Measurements from ENCODE around the gene CLEC2D.
"Not testable (repeated sequence)": the region's sequence is repeated elsewhere in the genome, so short reads cannot be mapped to it uniquely, and the experiment has no call there.

The CLEC2D gene

GRCh38 chr12:9669534-9669933, at the start of gene CLEC2D:
CLEC2D (plus strand) TSS chr12:9669713; CDS start chr12:9669735, 22 bp downstream.
- DNase-seq: no peak

GRCh38 chr12:9625019-9625418, 44.5 kb upstream of the CLEC2D start:
- no peak for DNase-seq

GRCh38 chr12:9626291-9626690, 43.2 kb upstream of the CLEC2D start:
- no peak for DNase-seq

GRCh38 chr12:9626821-9627220, 42.7 kb upstream of the CLEC2D start:
- DNase-seq: no peak

- DNase-seq: no peak
Observed at GRCh38 chr12:9632766-9633165, 36.7 kb upstream of the CLEC2D start.

GRCh38 chr12:9634177-9634803, 35.2 kb upstream of the CLEC2D start:
- DNase-seq: no peak

GRCh38 chr12:9634969-9635754, 34.4 kb upstream of the CLEC2D start:
- no peak for DNase-seq

- no peak for DNase-seq
Observed at GRCh38 chr12:9636150-9636850, 33.2 kb upstream of the CLEC2D start.

GRCh38 chr12:9636851-9637206, 32.7 kb upstream of the CLEC2D start:
- no peak for DNase-seq

GRCh38 chr12:9640024-9640423, 29.5 kb upstream of the CLEC2D start:
- no peak for DNase-seq

- DNase-seq: no peak
Observed at GRCh38 chr12:9642606-9643265, 26.8 kb upstream of the CLEC2D start.

GRCh38 chr12:9643266-9643660, 26.2 kb upstream of the CLEC2D start:
- no peak for DNase-seq

- DNase-seq: not testable (repeated sequence)
Observed at GRCh38 chr12:9644985-9645551, 24.4 kb upstream of the CLEC2D start.

- DNase-seq: no peak
Observed at GRCh38 chr12:9646794-9647781, 22.4 kb upstream of the CLEC2D start.

- DNase-seq: peak; percentile 76
Observed at GRCh38 chr12:9647825-9648700, 21.4 kb upstream of the CLEC2D start.

GRCh38 chr12:9648701-9649531, 20.6 kb upstream of the CLEC2D start:
- no peak for DNase-seq

- no peak for DNase-seq
Observed at GRCh38 chr12:9649532-9649940, 20.0 kb upstream of the CLEC2D start.

GRCh38 chr12:9650151-9650576, 19.3 kb upstream of the CLEC2D start:
- no peak for DNase-seq

- no peak for DNase-seq
Observed at GRCh38 chr12:9651265-9651729, 18.2 kb upstream of the CLEC2D start.

GRCh38 chr12:9660046-9660445, 9.5 kb upstream of the CLEC2D start:
- no peak for DNase-seq

Measured in NCI-H510A (cell line).